Glutamatergic neuron (in vitro differentiated cells): ENCODE measurements around the gene TMEM9B. TPM values are rescaled to one million over a fixed set of nuclear protein-coding genes. Genes with fewer than 3 reads are reported as not detected.

Experiments used
- DNase-seq: peaks from one replicate; pipeline ENCODE4 v3.0.0; 2022
- H3K27ac Mint-ChIP-seq: one replicate; pipeline ENCODE4 v1.8.0; 2020; ENCODE audit warnings: mild to moderate bottlenecking, mixed read lengths, inconsistent platforms; ENCODE audit not compliant: unreplicated experiment
- H3K27me3 Mint-ChIP-seq: one replicate; pipeline ENCODE4 v1.8.0; 2020; ENCODE audit warnings: mild to moderate bottlenecking, moderate library complexity, mixed read lengths, inconsistent platforms; ENCODE audit not compliant: unreplicated experiment
- H3K36me3 Mint-ChIP-seq: one replicate; pipeline ENCODE4 v1.8.0; 2020; ENCODE audit warnings: mild to moderate bottlenecking, mixed read lengths, inconsistent platforms; ENCODE audit not compliant: unreplicated experiment
- H3K4me1 Mint-ChIP-seq: one replicate; pipeline ENCODE4 v1.8.0; 2020; ENCODE audit warnings: mild to moderate bottlenecking, low read depth, mixed read lengths, inconsistent platforms; ENCODE audit not compliant: unreplicated experiment
- H3K4me3 Mint-ChIP-seq: one replicate; pipeline ENCODE4 v1.8.0; 2020; ENCODE audit warnings: mild to moderate bottlenecking, mixed read lengths, inconsistent platforms; ENCODE audit not compliant: unreplicated experiment
- H3K9me3 Mint-ChIP-seq: one replicate; pipeline ENCODE4 v1.8.0; 2020; ENCODE audit warnings: mild to moderate bottlenecking, moderate library complexity, mixed read lengths, inconsistent platforms; ENCODE audit not compliant: unreplicated experiment
- CTCF ChIP-seq: fragments of 200-600 bp; sonication (generic); IDR thresholded peaks from one replicate; pipeline ENCODE4 v1.5.0; 2021; ENCODE audit not compliant: partially characterized antibody, unreplicated experiment
- total RNA-seq: library from RNA; stranded (reverse); fragmentation: NEBNext Ultra II Directional; extraction: Animal tissue kit (Norgen Biotek cat#: 25700); gene quantifications from one replicate; pipeline ENCODE4 v1.2.1, GENCODE V29; 2021; ENCODE audit not compliant: unreplicated experiment

The TMEM9B gene
- total RNA-seq, 1 donor from 2014 or later, result 31.3 TPM

GRCh38 chr11:8927233-8927632 lies 37.0 kb downstream of the TMEM9B start:
- DNase-seq, result no peak
- TF ChIP-seq CTCF, result no peak
- Mint-ChIP-seq H3K4me1 (no peaks in the 10 kb centered on the region), H3K4me3 (no peak overlapping the region), H3K36me3 (no peaks in the 10 kb centered on the region), H3K27ac (no peak overlapping the region), H3K9me3 (peaks cover 1% of the 10 kb centered on the region), H3K27me3 (no peaks in the 10 kb centered on the region)

GRCh38 chr11:8926236-8926635 lies 38.0 kb downstream of the TMEM9B start:
- no peaks in the 10 kb centered on the region for H3K36me3 Mint-ChIP-seq
- no peak overlapping the region for H3K27ac Mint-ChIP-seq
- peaks cover 3% of the 10 kb centered on the region for H3K9me3 Mint-ChIP-seq
- no peak for DNase-seq
- no peak overlapping the region for H3K4me3 Mint-ChIP-seq
- H3K27me3 Mint-ChIP-seq, result no peaks in the 10 kb centered on the region
- no peak for TF ChIP-seq CTCF
- H3K4me1 Mint-ChIP-seq, result no peaks in the 10 kb centered on the region

- Mint-ChIP-seq H3K27me3 (no peaks in the 10 kb centered on the region), H3K27ac (no peak overlapping the region), H3K9me3 (peaks cover 3% of the 10 kb centered on the region), H3K36me3 (no peaks in the 10 kb centered on the region), H3K4me1 (no peaks in the 10 kb centered on the region), H3K4me3 (no peak overlapping the region)
- DNase-seq, result no peak
- TF ChIP-seq CTCF, result no peak
Observed at GRCh38 chr11:8925711-8926110, 38.5 kb downstream of the TMEM9B start.

- H3K36me3 Mint-ChIP-seq, result no peaks in the 10 kb centered on the region
- H3K4me3 Mint-ChIP-seq, result no peak overlapping the region
- no peak for TF ChIP-seq CTCF
- no peak overlapping the region for H3K27ac Mint-ChIP-seq
- DNase-seq, result no peak
- H3K4me1 Mint-ChIP-seq, result no peaks in the 10 kb centered on the region
- peaks cover 2% of the 10 kb centered on the region for H3K27me3 Mint-ChIP-seq
- H3K9me3 Mint-ChIP-seq, result peaks cover 2% of the 10 kb centered on the region
Observed at GRCh38 chr11:8922691-8923090, 41.6 kb downstream of the TMEM9B start.

GRCh38 chr11:8917157-8917825 lies 47.0 kb downstream of the TMEM9B start:
- DNase-seq, result no peak
- no peak for TF ChIP-seq CTCF
- Mint-ChIP-seq H3K4me1 (peaks cover 13% of the 10 kb centered on the region), H3K27me3 (peaks cover 2% of the 10 kb centered on the region), H3K27ac (no peak overlapping the region), H3K36me3 (no peaks in the 10 kb centered on the region), H3K9me3 (peaks cover 3% of the 10 kb centered on the region), H3K4me3 (no peak overlapping the region)
